Measurements from ENCODE around the gene NRG2. TPM values are rescaled to one million over a fixed set of nuclear protein-coding genes. Genes with fewer than 3 reads are reported as not detected.

Gene NRG2
- total and polyA plus RNA-seq, 2 of the 8 experiments (the other 6 are each of a cell fraction or from before 2014, with no cell fraction given): 0.27 to 0.54 TPM

- TF ChIP-seq TAF7 (optimal IDR thresholded peaks at IDR 0.05; ENCODE audit: borderline replicate concordance, low read depth, low read length): no peak
- TF ChIP-seq CTCF (IDR thresholded peaks at IDR 0.05; ENCODE audit: control extremely low read depth in 1 of 3, insufficient read depth in 1 of 3, low read depth in 1 of 3, low read length in 3 of 3): no peak
- no peak for TF ChIP-seq TEAD4 (IDR thresholded peaks at IDR 0.05; ENCODE audit: low read depth, low read length)
- no peak for TF ChIP-seq CHD1 (IDR thresholded peaks at IDR 0.05; ENCODE audit: low read depth, low read length)
- no peak for TF ChIP-seq SAP30 (IDR thresholded peaks at IDR 0.05; ENCODE audit: insufficient read depth, insufficient replicate concordance, low read length)
- TF ChIP-seq HDAC6 (IDR thresholded peaks at IDR 0.05; ENCODE audit: low read depth, low read length): no peak
- no peak for TF ChIP-seq NANOG (IDR thresholded peaks at IDR 0.05; ENCODE audit: insufficient read depth, low read depth, low read length, poor library complexity, severe bottlenecking)
- no peak for TF ChIP-seq NRF1 (IDR thresholded peaks at IDR 0.05; ENCODE audit: low read depth, low read length)
- TF ChIP-seq CBX8 (IDR thresholded peaks at IDR 0.05; ENCODE audit: borderline replicate concordance, low read depth, low read length): no peak
- TF ChIP-seq SP1 (IDR thresholded peaks at IDR 0.05; ENCODE audit: low read depth, low read length): no peak
Observed at GRCh38 chr5:139804800-139805397, 238.2 kb downstream of the NRG2 start (continued).

Data from H1 (cell line).